AG09309 (cell line): Measurements from ENCODE around the gene ERBB4.
"Not testable (repeated sequence)": the region's sequence is repeated elsewhere in the genome, so short reads cannot be mapped to it uniquely, and the experiment has no call there.

Experiments used
- DNase-seq: peaks from one replicate; pipeline ENCODE4 v3.0.0-alpha.2; 2010; ENCODE audit warnings: low read depth
- H3K4me3 ChIP-seq: 2 replicates; pipeline ENCODE4 v1.5.1; 2011; ENCODE audit warnings: mild to moderate bottlenecking, low read depth, low read length, moderate library complexity; ENCODE audit not compliant: control insufficient read depth
- CTCF ChIP-seq: IDR thresholded peaks from 2 replicates; pipeline ENCODE4 v1.5.1; 2011; ENCODE audit warnings: mild to moderate bottlenecking, low read depth, low read length, inconsistent platforms; ENCODE audit not compliant: insufficient read depth, control insufficient read depth; ENCODE audit errors: missing control alignments

ERBB4 gene

DNA sequence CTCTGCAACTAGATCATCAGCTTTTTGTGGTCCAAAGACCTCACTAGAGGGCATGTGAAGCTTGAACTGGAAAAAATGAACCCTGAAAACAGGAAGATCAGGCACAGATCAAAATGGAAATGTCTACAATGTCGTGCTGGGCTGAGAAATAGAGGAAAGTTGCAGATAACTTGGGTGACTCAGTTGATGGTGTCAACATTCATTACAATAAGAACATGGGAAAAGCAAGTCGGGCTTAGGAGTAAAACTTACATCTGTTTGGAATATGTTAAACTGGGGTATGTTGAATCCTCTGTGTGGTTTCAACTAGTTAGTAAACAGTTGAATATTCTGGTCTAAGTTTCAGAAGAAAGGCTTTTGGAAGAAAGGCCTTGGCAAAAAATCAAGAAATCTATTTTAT is 940.4 kb downstream of the ERBB4 start:
- TF ChIP-seq CTCF: no peak
- H3K4me3 ChIP-seq: no peak overlapping the region
- DNase-seq: no peak

DNA sequence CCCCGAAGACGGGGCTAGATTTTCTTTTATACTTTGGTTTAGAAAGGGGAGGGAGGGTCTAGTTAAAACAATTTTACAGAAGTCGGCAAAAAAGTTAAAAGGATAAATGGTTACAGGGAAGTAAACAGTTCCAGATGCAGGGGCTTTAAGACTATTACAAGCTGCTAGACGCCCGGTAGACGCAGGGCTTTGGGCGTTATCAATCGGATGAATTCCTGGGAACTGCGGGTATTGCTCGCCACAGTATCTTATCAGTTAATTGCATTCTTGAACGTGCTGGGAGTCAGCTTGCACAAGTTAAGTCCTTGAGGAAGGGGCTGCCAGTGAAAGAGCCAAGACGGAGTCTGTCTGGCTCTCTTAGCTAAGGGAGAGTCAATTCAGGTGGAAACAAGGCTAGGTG is 946.6 kb downstream of the ERBB4 start:
- not testable (repeated sequence) for DNase-seq, H3K4me3 ChIP-seq

GRCh38 chr2:211591426-211591825 is 947.2 kb downstream of the ERBB4 start:
- no peak for DNase-seq
- H3K4me3 ChIP-seq: no peak overlapping the region
- no peak for TF ChIP-seq CTCF

DNA sequence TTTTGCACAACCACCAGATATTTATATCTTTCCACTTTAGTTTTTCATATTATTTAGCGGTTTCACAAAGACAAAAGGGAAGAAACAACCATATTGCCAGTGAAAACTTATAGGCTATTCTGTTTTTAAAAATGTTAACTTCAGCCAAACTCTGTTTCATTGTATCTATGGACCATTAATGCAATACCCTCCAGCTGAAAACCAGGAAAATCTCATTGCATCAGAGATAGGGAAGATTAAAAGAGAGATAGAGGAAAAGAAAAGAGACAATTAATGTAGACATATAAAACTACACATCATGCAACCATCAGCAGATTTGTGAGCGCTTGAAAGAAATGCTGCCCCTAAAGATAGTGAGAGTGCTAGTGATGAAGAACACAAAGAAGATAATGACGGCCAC is 970.2 kb downstream of the ERBB4 start:
- no peak overlapping the region for H3K4me3 ChIP-seq
- DNase-seq: no peak
- no peak for TF ChIP-seq CTCF

- TF ChIP-seq CTCF: no peak
- no peak overlapping the region for H3K4me3 ChIP-seq
- no peak for DNase-seq
Observed at GRCh38 chr2:211564441-211564840, 974.2 kb downstream of the ERBB4 start.

DNA sequence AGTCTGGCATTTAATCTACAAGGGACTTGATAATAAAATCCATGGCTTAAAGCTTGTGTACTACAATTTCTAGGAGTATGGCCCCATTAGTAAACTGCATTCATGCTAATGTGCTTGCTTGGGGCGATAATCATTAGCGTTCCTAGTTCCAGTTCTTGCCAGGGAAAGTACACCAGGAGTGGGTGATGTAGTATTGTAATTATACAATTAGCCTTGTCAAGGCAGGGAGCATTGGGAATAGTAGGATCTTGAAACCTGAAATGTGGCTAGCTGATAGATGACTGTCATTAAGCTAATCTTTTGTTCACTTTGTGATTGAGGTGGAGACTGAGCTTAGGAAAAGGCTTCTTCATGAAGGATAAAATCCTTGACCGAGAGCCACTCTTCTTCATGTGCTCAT is 993.0 kb downstream of the ERBB4 start:
- TF ChIP-seq CTCF: no peak
- no peak for DNase-seq
- H3K4me3 ChIP-seq: no peak overlapping the region

DNA sequence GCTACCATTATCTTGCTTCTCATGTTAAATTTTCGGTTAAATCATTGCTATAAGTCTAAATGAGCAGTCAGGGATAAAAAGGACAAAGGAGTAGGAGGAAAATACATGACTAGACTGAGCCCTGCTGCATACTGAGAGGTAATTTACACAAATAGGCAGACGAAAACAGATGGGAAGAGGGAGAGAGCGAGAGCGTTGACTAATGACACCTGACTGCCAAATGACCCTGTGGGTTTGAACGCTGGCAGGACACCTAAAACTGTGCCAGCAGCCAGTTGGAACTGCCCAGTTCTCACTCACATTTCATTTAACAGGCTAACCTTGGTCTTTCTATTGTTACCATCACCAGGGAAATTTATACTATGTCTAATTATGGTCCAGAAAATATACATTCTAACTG is 1004.0 kb downstream of the ERBB4 start:
- no peak for DNase-seq
- H3K4me3 ChIP-seq: no peak overlapping the region

DNA sequence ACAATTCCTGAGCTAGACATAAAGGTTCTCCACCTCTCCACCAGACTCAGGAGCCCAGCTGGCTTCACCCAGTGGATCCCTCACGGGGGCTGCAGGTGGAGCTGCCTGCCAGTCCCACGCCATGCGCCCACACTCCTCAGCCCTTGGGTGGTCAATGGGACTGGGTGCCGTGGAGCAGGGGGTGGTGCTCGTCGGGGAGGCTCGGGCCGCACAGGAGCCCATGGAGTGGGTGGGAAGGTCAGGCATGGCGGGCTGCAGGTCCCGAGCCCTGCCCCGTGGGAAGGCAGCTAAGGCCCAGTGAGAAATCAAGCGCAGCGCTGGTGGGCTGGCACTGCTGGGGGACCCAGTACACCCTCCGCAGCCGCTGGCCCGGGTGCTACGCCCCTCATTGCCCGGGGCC is 1014.4 kb downstream of the ERBB4 start:
- H3K4me3 ChIP-seq, DNase-seq: not testable (repeated sequence)

More for the DNA sequence above, 1004.0 kb downstream of the ERBB4 start:
- TF ChIP-seq CTCF: no peak
